GM19468 (cell line): Measurements from ENCODE around the gene ST6GALNAC2.
"Not testable (repeated sequence)": the region's sequence is repeated elsewhere in the genome, so short reads cannot be mapped to it uniquely, and the experiment has no call there.

Experiments used
- ATAC-seq: cut with Tn5 transposase; IDR thresholded peaks from one replicate; pipeline ENCODE4 v1.9.1; 2021; ENCODE audit warnings: mild to moderate bottlenecking, moderate library complexity, moderate number of reproducible peaks; ENCODE audit not compliant: unreplicated experiment; ENCODE audit errors: extremely low read depth

ST6GALNAC2 gene

GRCh38 chr17:76543482-76543825 lies 42.2 kb downstream of the ST6GALNAC2 start:
- no peak for ATAC-seq

GRCh38 chr17:76542984-76543383 lies 42.7 kb downstream of the ST6GALNAC2 start:
- no peak for ATAC-seq

DNA sequence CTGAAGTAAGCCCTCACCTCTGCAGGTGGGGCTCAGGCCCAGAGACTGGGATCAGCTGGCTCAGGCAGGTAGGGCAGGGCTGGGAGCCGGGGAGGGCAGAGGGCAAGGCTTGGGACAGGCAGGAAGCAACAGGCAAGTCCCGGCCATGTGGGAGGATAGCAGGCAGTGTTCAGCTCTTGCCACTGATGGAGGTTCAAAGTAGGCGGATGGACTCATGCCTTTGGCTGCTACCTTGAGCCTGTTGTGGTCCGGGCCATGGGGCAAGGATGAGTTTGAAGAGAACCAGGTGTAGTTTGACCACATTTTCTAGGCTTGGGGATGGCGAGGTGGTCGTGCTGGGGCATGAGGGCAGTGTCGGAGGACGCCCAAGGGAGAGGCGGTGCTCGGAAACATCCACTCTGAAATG lies 43.1 kb downstream of the ST6GALNAC2 start:
- ATAC-seq, result no peak

GRCh38 chr17:76541739-76542454 lies 43.8 kb downstream of the ST6GALNAC2 start:
- no peak for ATAC-seq

DNA sequence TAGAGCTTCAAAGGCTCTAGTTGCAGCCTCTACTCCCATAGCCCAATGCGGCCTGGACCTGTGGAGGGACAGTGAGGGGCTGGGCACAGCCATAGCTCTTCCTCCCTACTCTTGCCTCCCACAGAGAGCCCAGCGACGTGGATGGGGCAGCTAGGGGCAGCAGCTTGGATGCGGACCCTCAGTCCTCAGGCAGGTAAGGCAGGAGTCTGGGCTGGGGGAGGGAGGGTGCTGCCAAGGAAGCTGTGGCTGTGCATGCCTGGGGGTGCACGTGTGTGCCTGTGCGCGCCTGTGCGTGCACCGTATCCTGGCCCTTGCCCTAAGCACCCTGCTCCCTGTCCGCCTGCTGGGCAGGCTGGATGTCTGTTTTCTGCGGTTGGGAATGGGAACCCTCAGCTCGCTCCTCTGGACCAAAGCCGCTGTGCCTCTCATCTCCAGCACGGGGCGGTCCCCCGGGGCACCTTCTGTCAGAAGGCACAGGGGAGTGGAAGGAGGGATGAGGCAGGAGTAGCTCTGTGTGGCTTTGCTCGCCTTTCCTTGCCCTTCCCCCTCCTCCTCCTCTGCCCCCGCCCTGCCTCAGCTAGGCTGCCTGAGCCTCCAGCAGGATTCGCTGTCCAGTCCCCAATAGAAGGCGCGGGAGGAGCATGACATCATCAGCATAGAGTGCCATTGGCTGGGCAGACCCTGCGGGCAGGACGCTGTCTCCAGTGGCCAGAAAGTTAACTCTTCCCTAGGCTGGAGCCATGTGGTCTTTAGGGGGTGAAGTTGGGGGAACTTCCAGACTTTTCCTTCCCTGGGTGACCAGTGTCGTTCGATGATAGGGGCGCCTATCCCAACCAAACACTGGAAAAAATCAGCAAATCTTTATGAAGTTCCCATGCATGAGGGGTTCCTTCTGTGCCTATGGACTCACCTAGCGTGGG lies 45.0 kb downstream of the ST6GALNAC2 start:
- ATAC-seq, result no peak

DNA sequence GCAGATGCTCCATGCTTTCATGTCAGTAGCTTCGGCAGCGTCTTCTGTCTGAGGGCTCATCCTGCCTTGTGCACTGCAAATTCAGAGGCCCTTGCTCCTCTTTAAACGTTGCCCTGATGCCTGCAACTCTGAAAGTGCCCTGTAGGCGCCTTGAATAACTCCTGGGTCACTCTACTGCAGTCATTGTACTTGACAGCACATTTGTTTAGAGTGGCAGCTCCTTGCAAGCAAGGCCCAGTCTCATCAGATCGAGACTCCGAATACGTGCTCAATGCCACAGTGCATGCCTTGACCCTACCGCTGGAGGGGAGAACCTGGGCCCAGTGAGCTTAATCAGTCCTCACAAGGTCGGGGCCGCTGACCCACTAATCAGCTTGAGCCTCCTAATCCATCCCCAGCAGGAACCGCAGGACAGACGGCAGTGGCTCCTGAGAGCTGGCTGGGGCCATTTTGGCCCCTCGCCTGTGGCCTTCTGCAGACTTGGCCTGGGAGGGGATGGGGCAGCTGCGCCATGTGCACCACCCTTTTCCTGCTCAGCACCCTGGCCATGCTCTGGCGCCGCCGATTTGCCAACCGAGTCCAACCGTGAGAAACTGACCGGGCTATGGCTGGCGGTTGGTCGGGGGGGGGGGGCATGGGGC lies 45.9 kb downstream of the ST6GALNAC2 start, which contains the start of gene PRCD:
Gene PRCD, plus strand, starts transcription at position 414 of the 641 bp plus-strand sequence. Its CDS starts 98 bp downstream, at position 512.
- no peak for ATAC-seq

- ATAC-seq, result no peak
Observed at GRCh38 chr17:76538941-76539570, 46.6 kb downstream of the ST6GALNAC2 start.

GRCh38 chr17:76538281-76538931 lies 47.3 kb downstream of the ST6GALNAC2 start:
- ATAC-seq, result no peak

DNA sequence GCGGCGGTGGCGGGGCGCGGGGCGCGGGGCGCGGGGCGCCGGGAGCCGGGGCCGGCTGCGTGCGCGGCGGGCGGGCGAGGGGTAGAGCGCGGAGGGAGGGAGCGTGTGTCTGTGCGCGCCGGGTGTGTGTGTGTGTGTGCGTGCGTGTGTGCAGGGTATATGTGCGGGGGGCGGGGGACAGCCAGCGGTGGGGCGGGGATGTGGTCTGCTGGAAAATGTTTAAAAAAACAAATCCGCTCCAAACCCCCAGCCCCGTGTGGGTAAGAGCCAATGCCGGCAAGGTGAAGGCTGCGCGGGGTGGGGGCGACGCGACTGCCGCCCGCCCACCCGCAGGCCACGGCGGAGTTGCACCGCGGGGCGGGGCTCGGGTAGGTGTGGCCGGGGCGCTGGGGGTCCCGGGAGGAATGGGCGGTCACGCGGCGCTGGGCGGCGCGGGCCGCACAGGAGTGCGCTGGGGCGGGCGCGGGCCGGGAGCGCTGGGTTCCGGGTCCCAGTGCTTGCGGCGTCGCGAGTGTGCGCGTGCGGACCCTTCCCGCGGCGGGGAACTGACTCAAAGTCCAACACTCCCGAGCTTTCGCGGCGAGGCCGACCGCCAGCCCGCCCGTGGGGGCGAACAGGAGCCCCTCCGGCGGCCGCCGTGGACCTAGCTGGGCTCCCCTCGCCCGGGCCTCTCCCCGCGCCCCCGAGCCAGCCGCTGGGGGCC lies 47.9 kb downstream of the ST6GALNAC2 start, which contains the start of gene CYGB:
Gene CYGB, minus strand, starts transcription at position 132 of the 703 bp plus-strand sequence. CDS start 167 bp downstream, outside the sequence.
- ATAC-seq, result no peak

GRCh38 chr17:76537288-76537577 lies 48.4 kb downstream of the ST6GALNAC2 start:
- no peak for ATAC-seq

GRCh38 chr17:76536511-76537287 lies 49.0 kb downstream of the ST6GALNAC2 start:
- no peak for ATAC-seq

DNA sequence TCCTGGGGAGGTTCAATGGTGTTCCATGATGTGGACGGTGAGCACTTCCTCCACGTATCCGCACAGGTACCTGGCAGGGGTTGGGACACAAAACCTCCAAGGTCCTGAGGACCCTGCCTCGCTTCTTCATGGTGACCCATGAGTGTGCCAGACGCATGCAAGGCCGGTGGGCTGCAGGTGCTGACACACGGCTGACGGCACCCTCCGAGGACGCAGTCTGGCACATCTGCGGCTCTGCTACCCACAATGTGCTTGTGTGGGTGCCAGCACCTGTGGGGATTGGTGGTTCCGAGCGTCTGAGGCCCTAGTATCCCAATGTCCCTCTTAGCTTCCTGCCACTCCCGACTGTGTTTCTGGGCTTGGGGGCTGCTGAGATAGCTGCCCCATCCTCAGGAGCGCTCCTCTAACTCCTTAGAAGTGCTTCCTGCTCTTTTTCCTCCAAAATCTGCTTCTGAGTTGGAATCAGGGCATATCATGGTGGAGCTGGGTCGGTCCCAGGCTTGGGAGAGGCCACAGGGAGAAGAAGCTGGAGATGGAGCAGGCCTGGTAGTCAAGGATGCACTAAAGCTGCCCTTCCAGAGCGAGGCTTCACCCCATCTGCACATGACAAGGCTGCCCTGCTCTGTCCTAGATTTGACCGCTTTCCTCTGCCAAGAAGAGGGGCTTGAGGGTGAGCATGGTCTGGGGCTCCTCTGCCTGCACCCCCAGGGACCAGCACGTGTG lies 49.7 kb downstream of the ST6GALNAC2 start:
- ATAC-seq, result no peak

- no peak for ATAC-seq
Observed at GRCh38 chr17:76534831-76535732, 50.6 kb downstream of the ST6GALNAC2 start.

DNA sequence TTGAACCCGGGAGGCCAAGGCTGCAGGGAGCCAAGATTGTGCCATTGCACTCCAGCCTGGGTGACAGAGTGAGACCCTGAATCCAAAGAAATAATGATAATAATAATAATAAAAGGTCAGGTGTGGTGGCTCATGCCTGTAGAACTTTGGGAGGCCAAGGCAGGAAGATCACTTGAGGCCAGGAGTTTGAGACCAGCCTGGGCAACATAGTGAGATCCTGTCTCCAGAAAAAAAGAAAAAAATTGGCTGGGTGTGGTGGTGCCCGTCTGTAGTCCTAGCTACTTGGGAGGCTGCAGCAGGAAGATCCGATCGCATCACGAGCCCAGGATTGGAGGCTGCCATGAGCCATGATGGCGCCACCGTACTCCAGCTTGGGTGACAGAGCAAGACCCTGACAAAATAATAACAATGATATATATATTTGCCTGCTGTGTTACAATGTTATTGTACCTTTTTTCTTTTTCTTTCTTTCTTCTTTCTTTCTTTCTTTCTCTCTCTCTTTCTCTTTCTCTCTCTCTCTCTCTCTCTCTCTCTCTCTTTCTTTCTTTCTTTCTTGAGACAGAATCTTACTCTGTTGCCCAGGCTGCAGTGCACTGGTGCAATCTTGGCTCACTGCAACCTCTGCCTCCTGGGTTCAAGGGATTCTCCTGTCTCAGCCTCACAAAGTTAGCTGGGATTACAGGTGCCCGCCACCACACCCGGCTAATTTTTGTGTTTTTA lies 51.9 kb downstream of the ST6GALNAC2 start:
- ATAC-seq, result not testable (repeated sequence)

DNA sequence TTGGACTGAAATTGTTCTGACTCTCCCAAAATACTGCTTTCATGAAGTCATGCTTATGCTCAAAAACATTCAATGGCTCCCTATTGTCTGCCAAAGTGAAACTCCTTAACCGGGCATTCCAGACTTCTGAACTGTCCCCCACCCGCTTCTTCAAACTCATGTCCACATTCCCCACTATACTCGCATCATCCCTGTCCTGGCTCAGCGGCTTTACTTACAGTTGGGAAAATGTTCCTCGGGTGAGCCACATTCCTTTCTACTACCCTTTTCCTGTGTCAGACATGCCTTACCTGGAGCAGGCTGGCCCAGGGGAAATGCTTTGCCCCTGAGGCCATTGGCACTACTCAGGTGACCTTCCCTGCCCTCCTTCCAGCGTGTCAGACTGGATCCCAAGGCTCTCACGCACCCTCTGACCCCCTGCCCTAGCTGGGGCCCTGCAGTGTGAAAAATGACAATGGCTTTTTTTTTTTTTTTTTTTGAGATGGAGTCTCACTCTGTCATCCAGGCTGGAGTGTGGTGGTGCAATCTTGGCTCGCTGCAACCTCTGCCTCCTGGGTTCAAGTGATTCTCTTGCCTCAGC lies 53.5 kb downstream of the ST6GALNAC2 start:
- no peak for ATAC-seq

- ATAC-seq, result no peak
Observed at GRCh38 chr17:76531486-76532038, 54.1 kb downstream of the ST6GALNAC2 start.
